ENCODE data around the gene MACROD2. TPM values are rescaled to one million over a fixed set of nuclear protein-coding genes. Genes with fewer than 3 reads are reported as not detected.

Gene MACROD2
- polyA plus RNA-seq, 1 experiment, result 0.47 TPM

- ChIA-PET CTCF (interaction anchor here (0.8 kb wide), 1 partner anchor 20 kb away, joined by 3 read pairs; no protein-coding TSS in a partner anchor), POLR2A (no interaction called here)
- TF ChIP-seq CTCF (IDR thresholded peaks at IDR 0.05; ENCODE audit: insufficient read depth, low read depth, low read length), result no peak
- Histone ChIP-seq H3K36me3 (ENCODE audit: control insufficient read depth, insufficient read depth, low read length) (no peaks in the 10 kb centered on the region), H3K4me3 (ENCODE audit: low read depth, low read length) (no peak overlapping the region), H3K27me3 (ENCODE audit: control insufficient read depth, insufficient read depth, low read length) (no peaks in the 10 kb centered on the region)
- no peak for DNase-seq (ENCODE audit: low read depth)
Observed at GRCh38 chr20:15239542-15240206, 1244.4 kb downstream of the MACROD2 start.

GRCh38 chr20:15240801-15241200, 1245.5 kb downstream of the MACROD2 start:
- no peak for DNase-seq (ENCODE audit: low read depth)
- Histone ChIP-seq H3K36me3 (ENCODE audit: control insufficient read depth, insufficient read depth, low read length) (no peaks in the 10 kb centered on the region), H3K27me3 (ENCODE audit: control insufficient read depth, insufficient read depth, low read length) (no peaks in the 10 kb centered on the region), H3K4me3 (ENCODE audit: low read depth, low read length) (no peak overlapping the region)
- CTCF ChIA-PET, result no interaction called here
- POLR2A ChIA-PET, result no interaction called here
- TF ChIP-seq CTCF (IDR thresholded peaks at IDR 0.05; ENCODE audit: insufficient read depth, low read depth, low read length), result no peak

DNA sequence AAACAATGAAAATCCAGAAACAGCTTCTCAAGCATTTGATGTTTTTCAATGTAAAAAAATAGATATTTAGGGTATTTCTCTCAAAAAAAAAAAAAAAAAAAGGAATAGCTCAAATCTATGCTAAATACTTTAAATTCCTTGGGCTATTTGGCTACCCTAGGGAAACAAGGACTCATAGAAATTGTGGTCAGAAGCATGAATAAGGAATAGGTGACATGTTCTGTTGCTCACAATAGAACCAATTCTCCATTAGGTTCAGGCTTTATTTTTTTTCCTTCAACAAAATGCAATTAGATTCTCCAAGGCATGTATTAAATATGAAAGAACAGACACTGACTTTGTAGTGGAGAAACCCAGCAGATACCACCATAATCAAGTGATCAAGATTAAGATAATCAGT, 1246.4 kb downstream of the MACROD2 start:
- no peak for DNase-seq (ENCODE audit: low read depth)

GRCh38 chr20:15242773-15243172, 1247.5 kb downstream of the MACROD2 start:
- no peak for DNase-seq (ENCODE audit: low read depth)
- CTCF ChIA-PET, result no interaction called here
- POLR2A ChIA-PET, result no interaction called here

More for the DNA sequence above, 1246.4 kb downstream of the MACROD2 start:
- POLR2A ChIA-PET, result interaction anchor here (0.6 kb wide), 2 partner anchors 59 to 1241 kb away, joined by 4 to 11 read pairs; no protein-coding TSS in a partner anchor
- Histone ChIP-seq H3K36me3 (ENCODE audit: control insufficient read depth, insufficient read depth, low read length) (no peaks in the 10 kb centered on the region), H3K27me3 (ENCODE audit: control insufficient read depth, insufficient read depth, low read length) (no peaks in the 10 kb centered on the region), H3K4me3 (ENCODE audit: low read depth, low read length) (no peak overlapping the region)
- CTCF ChIA-PET, result no interaction called here
- TF ChIP-seq CTCF (IDR thresholded peaks at IDR 0.05; ENCODE audit: insufficient read depth, low read depth, low read length), result no peak

DNA sequence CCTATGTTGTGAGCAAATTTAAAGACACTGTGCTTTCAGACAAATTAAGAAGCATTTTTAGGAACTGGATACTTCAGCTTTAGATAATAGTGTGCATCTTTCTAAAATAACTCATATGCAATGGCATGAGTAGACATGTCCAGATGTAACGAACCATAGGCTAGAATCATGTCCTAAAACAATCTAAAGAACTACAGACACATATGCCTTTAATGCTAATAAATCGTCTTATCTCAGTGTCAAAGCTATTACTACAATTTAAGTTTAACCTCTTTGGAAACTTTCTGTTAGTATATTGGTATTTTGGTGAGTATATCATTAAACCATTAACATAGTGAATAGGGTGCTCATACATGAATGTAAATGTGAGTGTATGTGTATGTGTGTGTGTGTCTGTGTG, 1250.6 kb downstream of the MACROD2 start:
- Histone ChIP-seq H3K4me3 (ENCODE audit: low read depth, low read length) (no peak overlapping the region), H3K36me3 (ENCODE audit: control insufficient read depth, insufficient read depth, low read length) (no peaks in the 10 kb centered on the region), H3K27me3 (ENCODE audit: control insufficient read depth, insufficient read depth, low read length) (no peaks in the 10 kb centered on the region)
- CTCF ChIA-PET, result interaction anchor here (1.0 kb wide), 1 partner anchor 9 kb away, joined by 3 read pairs; no protein-coding TSS in a partner anchor
- TF ChIP-seq CTCF (IDR thresholded peaks at IDR 0.05; ENCODE audit: insufficient read depth, low read depth, low read length), result no peak
- POLR2A ChIA-PET, result no interaction called here
- no peak for DNase-seq (ENCODE audit: low read depth)

More at GRCh38 chr20:15242773-15243172, 1247.5 kb downstream of the MACROD2 start:
- no peak for TF ChIP-seq CTCF (IDR thresholded peaks at IDR 0.05; ENCODE audit: insufficient read depth, low read depth, low read length)
- no peaks in the 10 kb centered on the region for H3K36me3 ChIP-seq (ENCODE audit: control insufficient read depth, insufficient read depth, low read length)
- H3K4me3 ChIP-seq (ENCODE audit: low read depth, low read length), result no peak overlapping the region
- no peaks in the 10 kb centered on the region for H3K27me3 ChIP-seq (ENCODE audit: control insufficient read depth, insufficient read depth, low read length)

All from BJ (cell line).